NCI-H345 treated with DMSO at 0.1 percent for 48 hours (cell line): Measurements from ENCODE around the gene TBX6.

Experiments
- DNase-seq: peaks from one replicate; lab custom pipeline; 2025; ENCODE audit not compliant: unreplicated experiment; lab: John Stamatoyannopoulos, UW

Gene TBX6

DNA sequence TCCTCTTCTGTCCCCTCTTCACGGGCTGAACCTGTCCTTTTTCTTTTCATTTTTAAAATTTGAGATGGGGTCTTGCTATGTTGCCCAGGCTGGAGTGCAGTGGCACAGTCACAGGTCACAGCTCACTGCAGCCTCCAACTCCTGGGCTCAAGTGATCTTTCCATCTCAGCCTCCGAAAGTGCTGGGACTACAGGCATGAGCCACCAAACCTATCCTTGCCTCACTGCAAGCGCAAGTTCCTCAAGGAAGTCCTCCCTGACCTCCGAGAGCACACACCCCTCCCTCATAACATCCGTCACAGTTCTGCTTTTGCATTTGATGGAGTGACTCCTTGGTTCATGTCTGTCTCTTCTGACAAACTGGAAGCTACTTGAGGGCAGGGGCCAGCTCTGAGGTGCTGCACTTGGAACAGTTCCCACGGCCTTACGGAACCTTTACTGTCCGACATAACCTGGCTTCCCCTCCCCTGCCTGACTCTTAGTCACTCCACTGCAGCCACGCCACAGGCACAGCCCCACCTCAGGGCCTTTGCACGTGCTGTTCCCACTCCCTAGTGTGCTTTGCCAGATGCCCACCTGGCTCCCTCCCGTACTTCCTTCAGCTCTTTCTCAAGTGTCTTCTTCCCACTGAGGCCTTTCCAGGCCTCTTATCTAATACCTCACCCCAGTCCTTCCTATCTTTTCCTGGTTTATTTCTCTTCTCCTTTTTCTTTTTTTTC is 4.4 kb downstream of the TBX6 start:
- no peak for DNase-seq

DNA sequence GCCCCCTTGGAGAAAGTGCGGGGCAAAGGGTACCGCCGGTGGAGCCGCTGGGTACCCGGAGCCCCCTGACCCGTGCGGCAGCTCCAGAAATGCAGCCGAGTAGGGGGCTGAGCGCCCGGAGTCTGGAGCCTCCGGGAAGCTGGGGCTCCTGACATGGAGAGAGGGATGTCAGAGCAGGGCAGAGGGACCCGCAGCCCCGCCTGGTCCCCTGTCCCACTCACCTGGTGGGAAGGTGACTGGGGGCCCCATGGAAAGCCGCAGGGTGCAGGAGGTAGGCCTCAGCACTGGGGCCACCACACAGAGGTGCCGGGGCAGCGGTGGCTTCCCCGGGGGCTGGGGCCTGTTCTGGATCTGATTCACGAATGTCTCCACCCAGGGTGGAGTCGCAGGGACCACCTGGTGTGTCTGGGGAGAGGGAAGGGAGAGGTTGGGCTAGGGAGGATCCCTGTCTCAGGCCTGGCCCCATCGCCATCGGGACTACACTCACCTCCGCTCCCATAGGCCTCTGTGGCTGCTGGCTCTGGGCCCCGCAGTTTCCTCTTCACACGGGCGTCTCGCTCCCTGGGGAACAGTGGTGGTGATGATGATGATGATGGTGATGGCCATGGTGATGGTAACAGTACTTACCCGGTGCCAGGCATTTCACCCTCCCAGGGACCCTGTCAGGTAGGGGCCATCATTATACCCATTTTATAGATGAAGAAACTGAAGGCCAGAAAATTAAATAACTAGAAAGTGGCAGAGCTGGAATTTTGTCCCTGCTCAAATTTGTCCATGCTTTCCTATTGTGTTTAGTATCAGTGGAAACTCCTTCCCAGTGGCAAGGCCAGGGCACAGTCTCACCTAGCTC is 5.2 kb downstream of the TBX6 start:
- no peak for DNase-seq

DNA sequence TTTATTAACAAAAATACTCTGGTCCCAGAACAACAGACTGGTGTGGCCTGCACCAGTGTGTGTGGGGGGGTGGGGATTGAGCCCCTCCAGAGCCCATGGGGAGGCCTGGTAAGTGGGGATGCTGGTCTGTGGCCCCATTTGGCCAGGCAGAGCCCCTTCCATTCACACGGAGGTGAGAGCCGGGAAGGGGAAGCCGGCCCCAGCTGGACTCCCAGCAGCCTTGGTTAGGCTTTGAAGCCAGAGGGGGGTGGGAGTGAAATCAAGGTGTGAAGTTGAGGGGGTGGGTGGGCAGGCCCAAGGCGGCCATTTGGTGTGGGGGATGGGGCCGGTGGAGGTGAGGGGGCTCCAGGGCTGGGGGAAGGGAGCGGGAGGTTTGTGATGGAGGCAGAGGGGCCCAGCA is 5.9 kb downstream of the TBX6 start:
- DNase-seq: no peak

DNA sequence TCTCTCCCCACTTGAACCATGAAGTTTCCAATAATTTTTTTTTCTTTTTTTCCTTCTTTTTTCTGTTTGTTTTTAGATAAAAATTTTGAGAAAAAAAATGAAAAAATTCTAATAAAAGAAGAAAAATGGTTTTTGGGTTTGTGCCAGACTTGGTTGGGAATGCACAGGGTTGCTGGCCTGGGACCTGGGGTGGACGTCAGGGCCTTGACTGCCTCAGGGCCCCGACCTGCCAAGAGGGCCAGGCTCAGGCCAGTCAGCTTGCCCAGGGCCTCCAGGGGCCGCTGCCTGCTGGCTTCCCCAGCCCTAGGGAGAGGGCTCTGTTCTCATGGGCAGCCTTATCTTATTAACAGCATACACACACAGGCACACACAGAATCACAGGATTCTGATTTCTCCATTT is 6.5 kb downstream of the TBX6 start:
- DNase-seq: no peak

DNA sequence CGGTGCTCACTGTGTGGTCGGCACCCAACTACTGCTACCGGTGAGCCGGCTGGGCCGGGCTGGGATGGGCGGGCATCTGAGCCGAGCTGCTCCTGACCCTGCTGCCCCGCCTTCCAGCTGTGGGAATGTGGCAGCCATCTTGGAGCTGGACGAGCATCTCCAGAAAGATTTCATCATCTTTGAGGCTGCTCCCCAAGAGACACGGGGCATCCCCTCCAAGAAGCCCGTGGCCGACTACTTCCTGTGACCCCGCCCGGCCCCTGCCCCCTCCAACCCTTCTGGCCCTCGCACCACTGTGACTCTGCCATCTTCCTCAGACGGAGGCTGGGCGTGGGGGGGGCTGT is 6.9 kb downstream of the TBX6 start:
- DNase-seq: no peak

DNA sequence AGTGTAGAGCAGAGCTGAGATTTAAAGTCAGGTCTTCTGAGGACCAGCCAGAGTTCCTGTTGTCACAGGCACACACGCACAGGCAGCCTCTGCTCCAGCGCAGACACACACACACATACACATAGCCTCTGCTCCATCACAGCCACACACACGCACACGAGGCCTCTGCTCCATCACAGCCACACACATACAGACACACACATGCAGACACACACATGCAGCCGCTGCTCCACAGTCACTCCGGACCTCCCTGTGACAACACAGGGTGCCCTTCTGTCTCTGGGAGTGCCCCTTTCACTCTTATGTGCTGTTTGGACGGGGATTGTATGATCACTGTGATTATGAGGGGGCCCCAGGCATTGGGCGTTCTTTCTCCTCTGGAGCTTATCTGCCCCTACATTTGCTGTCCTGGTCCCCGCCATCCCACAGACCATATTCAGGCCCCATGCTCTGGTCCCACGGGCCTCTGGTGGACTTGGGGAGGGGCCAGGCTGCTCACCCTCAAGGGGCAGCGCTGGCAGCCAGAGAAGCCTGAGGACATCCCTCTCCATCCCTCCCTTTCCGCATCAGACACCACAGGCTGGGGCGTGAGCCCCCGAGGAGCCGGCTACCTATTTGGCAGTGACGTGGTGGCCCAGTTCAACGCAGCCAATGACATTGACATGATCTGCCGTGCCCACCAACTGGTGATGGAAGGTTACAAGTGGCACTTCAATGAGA is 7.5 kb downstream of the TBX6 start:
- no peak for DNase-seq

DNA sequence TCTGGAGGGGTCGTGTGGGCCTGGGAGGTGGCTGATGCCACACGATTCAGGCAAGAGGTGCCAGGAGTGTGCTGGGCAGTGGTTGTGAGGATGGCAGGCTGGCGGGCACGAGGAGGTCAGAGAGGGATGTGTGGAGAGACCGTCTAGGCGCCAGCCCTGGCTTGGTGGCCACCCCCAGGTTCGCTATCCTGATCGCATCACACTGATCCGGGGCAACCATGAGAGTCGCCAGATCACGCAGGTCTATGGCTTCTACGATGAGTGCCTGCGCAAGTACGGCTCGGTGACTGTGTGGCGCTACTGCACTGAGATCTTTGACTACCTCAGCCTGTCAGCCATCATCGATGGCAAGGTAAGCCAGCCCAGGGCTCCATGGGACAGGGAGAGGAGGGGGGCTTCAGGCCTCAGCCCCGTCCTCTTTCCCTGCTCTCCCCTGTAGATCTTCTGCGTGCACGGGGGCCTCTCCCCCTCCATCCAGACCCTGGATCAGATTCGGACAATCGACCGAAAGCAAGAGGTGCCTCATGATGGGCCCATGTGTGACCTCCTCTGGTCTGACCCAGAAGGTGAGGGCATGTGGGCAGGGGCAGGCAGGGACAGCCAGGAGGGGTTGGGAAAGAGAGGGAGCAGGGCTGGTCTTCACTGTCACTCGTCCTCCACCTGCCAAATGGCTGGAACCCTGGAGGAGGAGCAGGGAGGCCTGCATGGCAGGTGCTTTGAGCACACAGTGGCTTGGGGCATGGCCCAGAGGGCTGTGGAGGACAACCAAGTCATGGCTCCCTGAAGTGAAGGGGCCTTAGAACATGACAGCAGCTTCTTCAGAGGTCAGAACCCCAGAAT is 8.3 kb downstream of the TBX6 start:
- no peak for DNase-seq

DNA sequence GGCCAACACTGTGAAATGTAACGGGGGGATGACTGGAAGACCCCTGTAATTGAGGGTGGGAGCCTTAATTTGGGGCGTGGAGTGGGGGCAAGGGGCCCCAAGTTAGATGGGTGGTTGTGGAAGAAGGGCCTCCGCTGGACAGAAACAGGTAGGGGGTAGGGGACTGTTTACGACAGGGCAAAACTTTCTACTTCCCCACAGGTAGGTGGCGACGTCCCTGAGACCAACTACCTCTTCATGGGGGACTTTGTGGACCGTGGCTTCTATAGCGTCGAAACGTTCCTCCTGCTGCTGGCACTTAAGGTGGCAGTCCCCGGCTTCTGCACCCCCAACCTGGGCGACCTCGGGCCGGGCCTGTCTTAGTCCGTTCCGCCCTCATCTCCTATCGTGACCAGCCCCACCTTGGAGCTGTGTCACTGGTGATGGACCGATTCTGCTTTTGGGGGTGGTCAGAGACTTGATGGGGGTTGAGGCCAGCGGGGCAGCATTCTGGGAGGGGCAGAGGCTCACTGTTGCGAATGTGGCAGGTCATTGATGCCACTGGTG is 9.1 kb downstream of the TBX6 start:
- DNase-seq: no peak

DNA sequence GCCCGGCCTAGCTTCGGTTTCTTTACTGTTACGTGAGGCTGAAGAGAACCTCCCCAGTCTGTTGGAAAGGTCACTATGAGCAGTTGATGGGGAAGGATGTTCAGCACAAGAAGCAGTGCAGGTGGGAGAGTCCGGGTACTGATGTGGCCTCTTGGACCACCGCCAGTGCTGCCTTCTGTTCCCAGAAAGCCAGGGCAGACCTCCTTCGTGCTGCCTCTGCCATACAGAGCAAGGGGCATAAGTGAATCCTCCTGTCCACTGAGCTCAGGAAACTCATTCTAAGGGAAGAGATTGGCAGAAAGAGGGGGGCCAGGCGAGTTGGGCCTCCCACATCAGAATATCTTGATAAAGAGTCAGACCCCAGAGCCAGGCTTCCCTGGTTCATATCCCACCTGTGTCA is 12.2 kb downstream of the TBX6 start:
- no peak for DNase-seq

DNA sequence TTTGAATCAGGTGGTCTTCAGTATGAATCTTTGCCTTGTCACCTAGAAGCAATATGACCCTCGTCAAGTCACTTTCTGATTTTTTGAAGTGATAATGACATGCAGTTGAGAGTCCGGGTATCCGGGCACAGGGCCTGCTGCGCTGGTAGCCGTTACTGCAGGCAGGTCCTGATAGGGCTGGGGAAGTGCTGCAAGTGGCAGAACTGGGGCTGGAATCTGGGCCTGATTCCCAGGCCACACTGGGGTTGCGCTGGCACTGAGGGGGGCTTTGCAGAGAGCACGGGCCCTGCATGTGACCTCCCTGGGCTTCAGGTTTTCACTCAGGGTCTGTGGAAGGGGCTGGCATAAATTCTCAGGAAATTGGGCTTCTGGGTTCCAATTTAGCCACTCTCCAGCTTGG is 13.0 kb downstream of the TBX6 start:
- DNase-seq: no peak

DNA sequence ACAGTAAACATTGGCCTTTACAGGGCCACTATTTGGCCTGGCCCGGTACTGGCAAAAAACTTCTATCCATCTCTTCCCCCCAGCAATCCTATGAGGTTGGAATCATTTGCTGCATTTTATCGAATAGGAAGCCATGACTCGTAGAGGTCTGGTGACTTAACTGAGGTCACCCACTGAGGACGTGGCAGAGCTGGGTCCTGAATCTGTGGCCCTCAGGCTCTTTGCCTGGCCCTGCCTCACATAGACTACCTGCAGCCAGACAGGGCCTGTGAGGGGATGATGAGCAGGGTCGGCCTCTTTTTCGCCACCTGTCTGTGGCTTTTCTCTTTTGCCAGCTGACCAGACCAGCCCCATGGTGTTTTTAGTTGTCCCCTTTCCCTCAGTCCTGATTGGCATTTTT is 14.1 kb downstream of the TBX6 start:
- DNase-seq: no peak

DNA sequence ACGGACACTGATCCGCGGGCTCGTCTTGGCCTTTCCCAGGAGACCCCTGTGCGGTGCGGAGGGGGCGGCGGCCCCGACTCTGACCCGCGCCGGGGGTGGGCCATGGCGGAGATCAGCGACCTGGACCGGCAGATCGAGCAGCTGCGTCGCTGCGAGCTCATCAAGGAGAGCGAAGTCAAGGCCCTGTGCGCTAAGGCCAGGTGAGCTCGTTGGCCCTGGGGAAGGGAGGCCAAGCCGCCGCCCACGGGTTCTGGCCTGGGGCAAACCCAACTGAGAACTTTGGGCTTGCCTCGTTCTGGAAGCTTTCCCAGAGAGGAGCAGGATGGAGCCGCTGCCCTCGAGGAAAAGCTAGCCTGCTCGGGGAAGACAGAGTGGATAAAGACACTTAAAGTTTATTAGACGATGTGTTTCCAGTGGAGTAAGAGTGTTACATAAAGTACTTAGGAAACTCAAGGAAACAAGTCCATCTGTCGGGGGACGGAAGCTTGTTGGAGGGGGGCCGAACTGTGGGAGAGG is 15.4 kb downstream of the TBX6 start:
- no peak for DNase-seq

DNA sequence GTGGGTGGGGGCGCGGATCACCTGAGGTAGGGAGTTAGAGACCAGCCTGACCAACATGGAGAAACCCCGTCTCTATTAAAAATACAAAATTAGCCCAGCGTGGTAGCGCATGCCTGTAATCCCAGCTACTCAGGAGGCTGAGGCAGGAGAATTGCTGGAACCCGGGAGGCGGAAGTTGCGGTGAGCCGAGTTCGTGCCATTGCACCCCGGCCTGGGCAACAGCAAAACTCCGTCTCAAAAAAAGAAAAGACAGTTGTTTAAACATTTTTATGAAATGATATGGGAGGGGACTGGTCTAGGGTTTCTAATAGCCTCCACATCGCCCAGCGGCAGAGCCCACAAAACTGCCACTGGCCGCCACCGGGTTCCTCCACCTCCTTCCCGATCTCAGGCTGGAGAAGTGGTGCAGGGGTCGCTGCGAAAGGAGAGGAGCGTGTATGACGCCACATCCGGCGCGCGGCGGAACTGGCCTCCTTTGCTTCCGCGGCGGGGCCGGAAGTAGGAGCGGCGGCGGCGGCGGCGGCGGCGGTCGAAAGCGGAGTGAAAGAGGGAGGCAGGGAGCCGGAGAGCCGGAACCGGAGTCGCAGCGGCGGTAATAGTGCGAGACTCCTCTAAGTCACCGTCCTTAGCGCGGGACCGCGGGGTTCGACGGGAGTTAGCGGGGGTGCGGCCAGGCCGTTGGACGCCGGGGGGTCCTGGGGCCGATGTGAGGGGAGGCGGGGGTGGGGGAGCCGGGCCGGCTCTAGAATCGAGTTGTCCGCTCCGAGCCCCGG is 16.0 kb downstream of the TBX6 start, which contains the start of gene PPP4C:
Gene PPP4C (plus strand): TSS at position 492 of the 773 bp plus-strand sequence. CDS start 384 bp downstream, outside the sequence.
- peak; percentile 90 for DNase-seq

DNA sequence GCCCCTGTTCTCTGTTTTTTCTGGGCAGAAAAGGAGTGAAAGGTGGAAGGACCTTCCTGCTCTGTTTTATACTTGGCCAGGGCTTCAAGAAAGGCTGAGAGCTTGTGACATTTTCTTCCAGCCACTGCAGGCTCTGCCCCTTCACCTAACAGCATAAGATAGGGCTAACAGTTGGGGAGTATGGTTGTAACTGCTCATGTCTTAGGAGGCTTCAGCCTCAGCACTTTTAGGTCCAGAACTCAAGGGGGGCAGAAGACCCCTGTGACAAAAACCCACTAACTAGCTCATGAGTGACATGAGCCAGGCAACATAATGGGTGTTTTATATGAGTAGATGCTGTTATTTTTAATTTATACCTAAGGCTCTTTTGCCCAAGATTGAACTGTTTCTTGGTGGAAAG is 21.2 kb downstream of the TBX6 start:
- DNase-seq: no peak

DNA sequence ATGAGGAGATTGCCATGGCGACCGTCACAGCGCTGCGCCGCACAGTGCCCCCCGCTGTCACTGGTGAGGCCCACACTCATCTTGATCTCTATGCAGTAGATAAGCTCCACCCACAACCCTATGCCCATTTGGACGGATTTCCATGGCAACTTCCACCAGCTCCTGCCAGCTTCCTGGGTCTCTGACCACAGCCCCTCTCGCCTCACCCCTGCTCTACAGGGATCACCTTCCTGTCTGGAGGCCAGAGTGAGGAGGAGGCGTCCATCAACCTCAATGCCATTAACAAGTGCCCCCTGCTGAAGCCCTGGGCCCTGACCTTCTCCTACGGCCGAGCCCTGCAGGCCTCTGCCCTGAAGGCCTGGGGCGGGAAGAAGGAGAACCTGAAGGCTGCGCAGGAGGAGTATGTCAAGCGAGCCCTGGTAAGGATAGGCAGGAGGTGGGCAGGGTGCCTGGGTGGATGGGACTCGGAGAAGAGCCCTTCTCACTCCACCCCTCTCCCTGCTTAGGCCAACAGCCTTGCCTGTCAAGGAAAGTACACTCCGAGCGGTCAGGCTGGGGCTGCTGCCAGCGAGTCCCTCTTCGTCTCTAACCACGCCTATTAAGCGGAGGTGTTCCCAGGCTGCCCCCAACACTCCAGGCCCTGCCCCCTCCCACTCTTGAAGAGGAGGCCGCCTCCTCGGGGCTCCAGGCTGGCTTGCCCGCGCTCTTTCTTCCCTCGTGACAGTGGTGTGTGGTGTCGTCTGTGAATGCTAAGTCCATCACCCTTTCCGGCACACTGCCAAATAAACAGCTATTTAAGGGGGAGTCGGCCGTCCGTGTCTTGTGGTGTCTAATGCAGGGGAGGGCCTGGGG is 21.9 kb downstream of the TBX6 start:
- no peak for DNase-seq

DNA sequence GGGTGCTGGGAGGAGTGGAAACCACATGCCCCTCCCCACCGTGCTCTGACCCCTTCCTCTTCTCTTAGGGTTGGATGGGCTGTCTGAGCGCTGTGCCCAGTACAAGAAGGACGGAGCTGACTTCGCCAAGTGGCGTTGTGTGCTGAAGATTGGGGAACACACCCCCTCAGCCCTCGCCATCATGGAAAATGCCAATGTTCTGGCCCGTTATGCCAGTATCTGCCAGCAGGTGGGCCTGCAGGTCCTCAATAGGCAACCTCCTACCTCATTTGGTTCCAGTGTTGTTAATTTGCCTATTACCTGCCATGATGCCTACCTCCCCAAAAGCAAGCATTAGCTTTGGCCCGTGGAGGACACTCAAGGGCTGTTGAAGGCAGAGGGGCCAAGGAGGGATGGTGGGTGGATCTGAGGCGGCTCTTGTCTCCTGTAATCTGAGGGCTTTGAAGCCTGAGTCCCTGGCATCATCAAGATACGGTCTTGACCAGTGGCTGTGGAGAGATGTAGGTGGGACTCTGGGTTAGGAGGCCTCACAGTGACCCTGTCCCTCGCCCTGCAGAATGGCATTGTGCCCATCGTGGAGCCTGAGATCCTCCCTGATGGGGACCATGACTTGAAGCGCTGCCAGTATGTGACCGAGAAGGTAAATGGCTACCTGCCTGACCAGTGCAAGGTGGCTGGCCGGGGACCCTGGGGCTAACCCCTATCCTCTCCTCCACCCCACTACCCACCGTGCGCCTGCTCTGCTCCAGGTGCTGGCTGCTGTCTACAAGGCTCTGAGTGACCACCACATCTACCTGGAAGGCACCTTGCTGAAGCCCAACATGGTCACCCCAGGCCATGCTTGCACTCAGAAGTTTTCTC is 22.7 kb downstream of the TBX6 start:
- no peak for DNase-seq

DNA sequence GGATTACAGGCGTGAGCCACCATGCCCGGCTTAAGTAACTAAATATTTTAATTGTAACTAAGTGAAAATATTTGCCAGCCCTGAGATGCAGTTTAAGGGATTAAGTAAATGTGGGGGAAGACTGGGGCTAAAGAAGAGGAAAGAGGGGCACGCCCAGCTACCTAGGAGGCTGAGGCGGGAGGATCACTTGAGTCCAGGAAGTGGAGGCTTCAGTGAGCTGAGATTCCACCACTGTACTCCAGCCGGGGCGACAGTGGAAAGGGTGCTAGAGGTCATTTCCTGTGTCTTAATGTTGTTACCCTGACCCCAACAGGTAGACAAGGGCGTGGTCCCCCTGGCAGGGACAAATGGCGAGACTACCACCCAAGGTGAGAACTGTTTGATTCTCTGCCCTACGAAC is 23.4 kb downstream of the TBX6 start:
- no peak for DNase-seq

DNA sequence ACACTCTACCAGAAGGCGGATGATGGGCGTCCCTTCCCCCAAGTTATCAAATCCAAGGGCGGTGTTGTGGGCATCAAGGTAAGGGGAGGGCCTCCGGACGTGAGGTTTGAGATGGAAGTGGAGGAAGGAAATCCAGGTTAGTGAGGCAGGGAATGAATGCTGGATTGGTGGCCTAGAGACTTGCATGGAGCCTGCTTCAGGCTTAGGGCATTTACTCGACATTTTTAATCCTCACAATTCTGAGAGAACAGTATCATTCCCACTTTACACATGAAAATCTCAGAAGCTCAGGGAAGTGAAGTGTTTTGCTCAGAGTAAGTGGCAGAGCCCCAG is 24.2 kb downstream of the TBX6 start:
- no peak for DNase-seq
